NCI-H774 (cell line): ENCODE results near the gene MARK4.

Source experiments
- DNase-seq: peaks from one replicate; lab custom pipeline; 2025; lab: John Stamatoyannopoulos, UW

The MARK4 gene

GRCh38 chr19:45271735-45272108 lies 20.7 kb downstream of the MARK4 start:
- no peak for DNase-seq

- DNase-seq: no peak
These were observed 22.4 kb downstream of the MARK4 start for GRCh38 chr19:45273521-45273855.

- no peak for DNase-seq
These were observed 24.4 kb downstream of the MARK4 start for GRCh38 chr19:45275370-45275971.

GRCh38 chr19:45276284-45276687 lies 25.2 kb downstream of the MARK4 start:
- no peak for DNase-seq

GRCh38 chr19:45278087-45278486 lies 27.0 kb downstream of the MARK4 start:
- DNase-seq: no peak

- DNase-seq: no peak
These were observed 28.6 kb downstream of the MARK4 start for GRCh38 chr19:45279587-45280192.

- no peak for DNase-seq
These were observed 29.4 kb downstream of the MARK4 start for GRCh38 chr19:45280471-45280961.

GRCh38 chr19:45283443-45284033 lies 32.5 kb downstream of the MARK4 start:
- DNase-seq: no peak

- no peak for DNase-seq
These were observed 39.4 kb downstream of the MARK4 start for GRCh38 chr19:45290381-45290931.

- no peak for DNase-seq
These were observed 40.8 kb downstream of the MARK4 start for GRCh38 chr19:45291834-45292233.

- DNase-seq: no peak
These were observed 42.6 kb downstream of the MARK4 start for GRCh38 chr19:45293682-45294081.

GRCh38 chr19:45294291-45295029 lies 43.4 kb downstream of the MARK4 start:
- DNase-seq: no peak

- DNase-seq: no peak
These were observed 44.8 kb downstream of the MARK4 start for GRCh38 chr19:45295873-45296272.

GRCh38 chr19:45296355-45296754 lies 45.3 kb downstream of the MARK4 start:
- no peak for DNase-seq

GRCh38 chr19:45297674-45298073 lies 46.6 kb downstream of the MARK4 start:
- no peak for DNase-seq

- no peak for DNase-seq
These were observed 47.2 kb downstream of the MARK4 start for GRCh38 chr19:45298264-45298663.

- no peak for DNase-seq
These were observed 48.6 kb downstream of the MARK4 start for GRCh38 chr19:45299719-45300118.

- DNase-seq: no peak
These were observed 51.3 kb downstream of the MARK4 start for GRCh38 chr19:45302416-45302815.

- no peak for DNase-seq
These were observed 52.4 kb downstream of the MARK4 start for GRCh38 chr19:45303269-45304060.

GRCh38 chr19:45304141-45304926 lies 53.3 kb downstream of the MARK4 start:
- no peak for DNase-seq

GRCh38 chr19:45305007-45305406 lies 53.9 kb downstream of the MARK4 start:
- no peak for DNase-seq
